Measurements from ENCODE around the gene POC1B. TPM values are rescaled to one million over a fixed set of nuclear protein-coding genes. Genes with fewer than 3 reads are reported as not detected.

Gene POC1B
- total and polyA plus RNA-seq, 2 donors (not counting 3 experiments of a cell fraction or from before 2014, with no cell fraction given) = 7.1 to 18.2 TPM

DNA sequence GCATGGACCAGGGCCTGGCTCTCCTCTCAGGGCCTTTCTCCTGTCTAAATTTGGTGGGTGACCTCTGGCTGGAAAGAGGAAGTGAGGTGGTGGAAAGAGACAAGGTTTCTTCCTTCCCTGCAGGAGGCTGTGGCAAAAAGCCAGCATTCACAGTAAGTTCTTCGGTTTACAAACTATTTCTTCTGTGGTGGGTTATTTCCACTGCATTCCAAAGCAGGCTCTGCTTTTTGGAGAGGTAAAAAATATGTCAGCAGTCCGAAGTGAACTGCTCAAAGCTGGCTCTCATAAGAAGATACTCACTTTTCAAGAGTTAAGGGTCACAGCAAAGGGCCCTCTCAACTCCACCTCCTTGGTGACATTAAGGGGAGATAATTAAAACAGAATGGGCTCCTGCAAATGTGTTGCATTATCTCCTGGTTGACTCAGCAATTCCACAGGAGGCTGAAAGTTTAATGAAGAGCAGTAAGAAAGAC is 48.9 kb upstream of the POC1B start:
- H3K9me3 ChIP-seq (replicated peaks; ENCODE audit: control insufficient read depth, insufficient read depth, low read length) = no peaks in the 10 kb centered on the region
- H3K79me2 ChIP-seq (ENCODE audit: control insufficient read depth, insufficient read depth, low read length) = no peaks in the 10 kb centered on the region
- H3K27ac ChIP-seq (ENCODE audit: insufficient read depth, low read depth, low read length) = no peak overlapping the region
- no peaks in the 10 kb centered on the region for H3K9me1 ChIP-seq (replicated peaks; ENCODE audit: control insufficient read depth, extremely low read depth, insufficient read depth, low read length)
- no peaks in the 10 kb centered on the region for H3K36me3 ChIP-seq (ENCODE audit: control insufficient read depth in 2 of 2, extremely low read depth in 1 of 2, insufficient read depth in 2 of 2, low read length in 2 of 2)
- DNase-seq (ENCODE audit: low read depth, low spot score) (peak; percentile 72), FAIRE-seq (no peak)
- dilution Hi-C loops (cut with MboI; ENCODE audit: extremely low pct_ligation_motif_present, low sequenced_read_pairs) = no loop called here
- no peak overlapping the region for H2AFZ ChIP-seq (ENCODE audit: low read depth, low read length)
- no peak for TF ChIP-seq POLR2A (IDR thresholded peaks at IDR 0.05; ENCODE audit: low read depth, low read length)
- no peak for TF ChIP-seq JUN (IDR thresholded peaks at IDR 0.05; ENCODE audit: borderline replicate concordance, insufficient read depth, insufficient read length, low read depth)
- no peak for TF ChIP-seq MYC (IDR thresholded peaks at IDR 0.05; ENCODE audit: low read depth, low read length)
- no peak for TF ChIP-seq GATA2 (IDR thresholded peaks at IDR 0.05; ENCODE audit: insufficient read depth, insufficient read length, low read depth, low read length)
- TF ChIP-seq POLR2AphosphoS5 (IDR thresholded peaks at IDR 0.05; ENCODE audit: insufficient read depth, low read depth, low read length) = no peak
- TF ChIP-seq, protein P1, sequence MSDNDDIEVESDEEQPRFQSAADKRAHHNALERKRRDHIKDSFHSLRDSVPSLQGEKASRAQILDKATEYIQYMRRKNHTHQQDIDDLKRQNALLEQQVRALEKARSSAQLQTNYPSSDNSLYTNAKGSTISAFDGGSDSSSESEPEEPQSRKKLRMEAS (IDR thresholded peaks at IDR 0.05; ENCODE audit: insufficient read depth, insufficient read length) = no peak
- no peak for TF ChIP-seq FOS (IDR thresholded peaks at IDR 0.05; ENCODE audit: borderline replicate concordance, insufficient read depth, low read length)
- TF ChIP-seq, protein P2, sequence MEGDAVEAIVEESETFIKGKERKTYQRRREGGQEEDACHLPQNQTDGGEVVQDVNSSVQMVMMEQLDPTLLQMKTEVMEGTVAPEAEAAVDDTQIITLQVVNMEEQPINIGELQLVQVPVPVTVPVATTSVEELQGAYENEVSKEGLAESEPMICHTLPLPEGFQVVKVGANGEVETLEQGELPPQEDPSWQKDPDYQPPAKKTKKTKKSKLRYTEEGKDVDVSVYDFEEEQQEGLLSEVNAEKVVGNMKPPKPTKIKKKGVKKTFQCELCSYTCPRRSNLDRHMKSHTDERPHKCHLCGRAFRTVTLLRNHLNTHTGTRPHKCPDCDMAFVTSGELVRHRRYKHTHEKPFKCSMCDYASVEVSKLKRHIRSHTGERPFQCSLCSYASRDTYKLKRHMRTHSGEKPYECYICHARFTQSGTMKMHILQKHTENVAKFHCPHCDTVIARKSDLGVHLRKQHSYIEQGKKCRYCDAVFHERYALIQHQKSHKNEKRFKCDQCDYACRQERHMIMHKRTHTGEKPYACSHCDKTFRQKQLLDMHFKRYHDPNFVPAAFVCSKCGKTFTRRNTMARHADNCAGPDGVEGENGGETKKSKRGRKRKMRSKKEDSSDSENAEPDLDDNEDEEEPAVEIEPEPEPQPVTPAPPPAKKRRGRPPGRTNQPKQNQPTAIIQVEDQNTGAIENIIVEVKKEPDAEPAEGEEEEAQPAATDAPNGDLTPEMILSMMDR (IDR thresholded peaks at IDR 0.05; ENCODE audit: extremely low read depth in 1 of 2, insufficient read depth in 1 of 2, low read depth in 1 of 2, low read length in 2 of 2) = no peak
- TF ChIP-seq EZH2 (IDR thresholded peaks at IDR 0.05; ENCODE audit: borderline replicate concordance, low read depth, low read length, severe bottlenecking) = no peak
- H3K4me1 ChIP-seq (ENCODE audit: control insufficient read depth, extremely low read depth, insufficient read depth, low read length) = peaks cover 4% of the 10 kb centered on the region
- H3K9ac ChIP-seq (replicated peaks; ENCODE audit: extremely low read depth, insufficient read depth, low read length) = no peak overlapping the region
- H3K27me3 ChIP-seq (ENCODE audit: control insufficient read depth in 2 of 2, insufficient read depth in 2 of 2, low read length in 2 of 2) = no peaks in the 10 kb centered on the region
- no peaks in the 10 kb centered on the region for H4K20me1 ChIP-seq (replicated peaks; ENCODE audit: control insufficient read depth, extremely low read depth, insufficient read depth, low read length)
- CTCF ChIA-PET = interaction anchor here (2.1 kb wide), 1 partner anchor 1366 kb away, joined by 6 read pairs; no protein-coding TSS in a partner anchor
- intact Hi-C loops (cut with micrococcal nuclease) = no loop called here
- POLR2A ChIA-PET = no interaction called here
- no peak overlapping the region for H3K4me2 ChIP-seq (ENCODE audit: insufficient read depth, low read length)
- BruUV-seq (replicated peaks) = no TSS peak
- no peak overlapping the region for H3K4me3 ChIP-seq (replicated peaks in 1 of 3; ENCODE audit: insufficient read depth in 1 of 3, low read depth in 1 of 3, low read length in 3 of 3)

All from endothelial cell of umbilical vein (primary cell).